ENCODE results near the gene C6orf58. TPM values are rescaled to one million over a fixed set of nuclear protein-coding genes. Genes with fewer than 3 reads are reported as not detected.

C6orf58 gene
- total RNA-seq (2014; rRNA removed; shearing (Covaris generic)) (not detected in 2 replicates), polyA plus RNA-seq (2016; fragmentation: Nextera tagmentation; extraction: Ambion mirVana) (0.18 TPM in 1 of 2 replicates, not detected in the other)
- long read RNA-seq = 0 reads

- H3K4me2 ChIP-seq = no peak within 1 kb of the TSS
- H3K36me3 ChIP-seq (ENCODE audit: insufficient read depth) = no peaks in the 10 kb centered on the region
- Mint-ChIP-seq H3K4me3 (no peak within 1 kb of the TSS), H3K27me3 (ENCODE audit: insufficient read depth, low read depth, poor library complexity) (no peaks in the 10 kb centered on the region), H3K4me1 (no peaks in the 10 kb centered on the region), H3K36me3 (ENCODE audit: low read depth) (no peaks in the 10 kb centered on the region), H3K9me3 (no peaks in the 10 kb centered on the region), H3K27ac (no peak within 1 kb of the TSS)
- no peak within 1 kb of the TSS for H3K4me3 ChIP-seq
- H4K20me1 ChIP-seq (replicated peaks; ENCODE audit: insufficient read depth) = no peaks in the 10 kb centered on the region
- H2AFZ ChIP-seq = no peak within 1 kb of the TSS
- H3K27ac ChIP-seq (ENCODE audit: low read depth) = no peak within 1 kb of the TSS
- DNase-seq (ENCODE audit: low spot score) = no peak
- H3F3A ChIP-seq (replicated peaks; ENCODE audit: low read depth) = no peaks in the 10 kb centered on the region
- H3K4me1 ChIP-seq (ENCODE audit: insufficient read depth) = no peaks in the 10 kb centered on the region
- no peaks in the 10 kb centered on the region for H3K9me2 ChIP-seq (ENCODE audit: insufficient read depth)
- no peaks in the 10 kb centered on the region for H3K79me2 ChIP-seq (replicated peaks; ENCODE audit: insufficient read depth)
- ATAC-seq = no peak
- H3K27me3 ChIP-seq (ENCODE audit: insufficient read depth) = no peaks in the 10 kb centered on the region
- TF ChIP-seq REST (IDR thresholded peaks at IDR 0.05; ENCODE audit: unreplicated experiment) = no peak
- no peak for TF ChIP-seq ETS1 (IDR thresholded peaks at IDR 0.05)
- no peak for TF ChIP-seq CREB1 (CRISPR knock-in tag; IDR thresholded peaks at IDR 0.05; ENCODE audit: low read depth)
- TF ChIP-seq EZH2phosphoT487 (IDR thresholded peaks at IDR 0.05; ENCODE audit: unreplicated experiment) = no peak
These were observed at the start of gene C6orf58 for GRCh38 chr6:127576874-127577273. Gene C6orf58, plus strand, starts transcription at chr6:127577174. Its CDS starts 12 bp downstream, at chr6:127577186.

- Histone ChIP-seq H3K79me2 (replicated peaks; ENCODE audit: insufficient read depth) (no peaks in the 10 kb centered on the region), H2AFZ (no peak overlapping the region), H3K27ac (ENCODE audit: low read depth) (no peak overlapping the region), H3K4me1 (ENCODE audit: insufficient read depth) (no peaks in the 10 kb centered on the region), H3K4me2 (no peak overlapping the region), H3K9me2 (ENCODE audit: insufficient read depth) (0 out of 2 replicates have a peak, but pooled peaks cover 2% of the 10 kb centered on the region), H3K27me3 (ENCODE audit: insufficient read depth) (no peaks in the 10 kb centered on the region), H3K36me3 (ENCODE audit: insufficient read depth) (no peaks in the 10 kb centered on the region), H3F3A (replicated peaks; ENCODE audit: low read depth) (no peaks in the 10 kb centered on the region), H4K20me1 (replicated peaks; ENCODE audit: insufficient read depth) (no peaks in the 10 kb centered on the region), H3K4me3 (no peak overlapping the region)
- no peak for ATAC-seq
- Mint-ChIP-seq H3K4me3 (no peak overlapping the region), H3K9me3 (no peaks in the 10 kb centered on the region), H3K27me3 (ENCODE audit: insufficient read depth, low read depth, poor library complexity) (peaks cover 4% of the 10 kb centered on the region), H3K36me3 (ENCODE audit: low read depth) (no peaks in the 10 kb centered on the region), H3K4me1 (no peaks in the 10 kb centered on the region), H3K27ac (no peak overlapping the region)
- DNase-seq (ENCODE audit: low spot score) = no peak
- TF ChIP-seq JUNB (IDR thresholded peaks at IDR 0.05; ENCODE audit: unreplicated experiment) (no peak), EZH2 (IDR thresholded peaks at IDR 0.05; ENCODE audit: low read depth, unreplicated experiment) (no peak), NANOG (IDR thresholded peaks at IDR 0.05; ENCODE audit: borderline replicate concordance) (no peak), ETS1 (IDR thresholded peaks at IDR 0.05) (no peak), STAT1 (IDR thresholded peaks at IDR 0.05; ENCODE audit: unreplicated experiment) (no peak), ZNF462 (CRISPR knock-in tag; IDR thresholded peaks at IDR 0.05) (no peak), ZNF331 (CRISPR knock-in tag; IDR thresholded peaks at IDR 0.05; ENCODE audit: low read depth) (no peak), EZH2phosphoT487 (IDR thresholded peaks at IDR 0.05; ENCODE audit: unreplicated experiment) (no peak)
These were observed 44.0 kb upstream of the C6orf58 start for GRCh38 chr6:127533011-127533410.
